GM18498 (cell line): ENCODE results near the gene PSMA7.
A peak's percentile ranks its signal among the peaks of the same experiment; 100 is the strongest.
"Not testable (repeated sequence)": the region's sequence is repeated elsewhere in the genome, so short reads cannot be mapped to it uniquely, and the experiment has no call there.

ENCODE experiments used
- ATAC-seq: cut with Tn5 transposase; IDR thresholded peaks from one replicate; pipeline ENCODE4 v1.9.1; 2021; ENCODE audit warnings: mild to moderate bottlenecking, moderate library complexity; ENCODE audit not compliant: unreplicated experiment

Gene PSMA7

DNA sequence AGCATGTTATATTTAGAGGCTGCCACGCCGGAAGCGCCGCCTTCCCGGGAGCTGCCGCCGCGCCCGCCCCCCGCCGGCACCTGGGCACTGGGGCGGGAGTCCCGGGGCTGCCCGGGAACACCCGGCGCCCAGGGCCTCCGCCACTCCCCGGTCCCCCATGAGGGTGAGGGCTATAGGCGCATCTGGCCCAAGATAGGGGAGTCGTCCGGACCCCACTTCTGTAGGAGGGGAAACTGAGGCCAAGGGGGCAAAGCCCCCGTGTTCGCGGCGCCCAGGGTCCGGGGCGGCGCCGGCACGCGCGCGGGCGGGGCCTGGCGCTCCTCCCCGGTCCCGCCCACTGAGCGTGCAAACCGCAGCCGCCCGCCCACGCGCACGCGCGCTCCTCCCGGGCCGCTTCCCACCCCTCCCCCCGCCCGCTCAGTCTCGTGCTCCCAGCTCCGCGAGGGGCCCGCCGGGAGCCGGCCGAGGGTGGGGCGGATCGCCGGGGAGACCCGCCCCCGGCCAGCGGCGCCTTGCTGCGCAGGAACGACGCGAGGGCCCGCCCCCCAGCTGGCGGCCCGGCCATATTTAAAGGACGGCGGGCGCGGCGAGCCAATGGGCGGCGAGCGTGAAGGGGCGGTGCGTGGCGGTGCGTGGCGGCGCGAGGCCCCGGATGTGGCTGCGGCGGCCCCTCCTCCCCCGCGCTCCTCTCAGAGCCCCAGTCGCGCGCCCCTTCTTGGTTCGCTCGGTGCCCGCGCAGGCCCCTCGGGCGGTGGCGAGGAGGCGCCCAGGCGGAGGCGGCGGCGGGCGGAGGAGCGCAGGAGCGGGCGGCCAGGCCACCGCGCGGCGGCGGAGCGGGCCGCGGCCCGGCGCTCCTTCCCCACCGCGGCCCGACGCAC is 21.2 kb downstream of the PSMA7 start, which contains the start of gene LSM14B:
TSS of gene LSM14B (plus strand) at position 700 of the 878 bp plus-strand sequence. CDS start 192 bp downstream, outside the sequence.
- ATAC-seq: peak; percentile 77

DNA sequence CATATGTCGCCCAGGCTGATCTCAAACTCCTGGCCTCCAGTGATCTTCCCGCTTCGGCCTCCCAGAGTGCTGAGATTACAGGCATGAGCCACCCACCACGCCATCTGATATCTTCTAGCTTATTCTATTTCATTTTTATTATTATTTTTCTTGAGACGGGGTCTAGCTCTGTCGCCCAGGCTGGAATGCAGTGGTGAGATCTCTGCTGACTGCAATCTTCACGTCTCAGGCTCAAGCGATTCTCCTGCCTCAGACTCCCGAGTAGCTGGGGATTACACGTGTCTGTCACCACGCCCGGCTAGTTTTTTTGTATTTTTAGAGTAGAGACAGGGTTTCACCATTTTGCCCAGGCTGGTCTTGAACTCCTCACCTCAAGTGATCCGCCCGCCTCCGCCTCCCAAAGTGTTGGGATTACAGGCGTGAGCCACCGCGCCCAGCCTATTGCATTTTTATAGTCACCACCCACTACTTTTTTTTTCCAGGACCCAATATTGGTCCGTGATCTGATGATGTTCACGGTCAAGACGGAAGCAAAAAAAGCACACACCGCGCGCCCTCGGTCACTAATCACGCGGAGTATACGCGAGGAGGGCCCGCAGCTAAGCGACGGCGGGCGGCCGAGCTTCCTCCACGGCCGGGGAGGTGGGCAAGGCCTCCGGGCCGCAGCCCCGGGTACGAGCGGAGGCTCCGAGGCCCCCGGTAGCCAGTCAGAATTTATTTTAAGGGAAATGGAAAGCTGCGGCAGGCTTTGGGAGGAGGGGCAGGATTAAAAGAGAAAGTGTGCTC is 22.0 kb downstream of the PSMA7 start:
- ATAC-seq: peak; percentile 14

DNA sequence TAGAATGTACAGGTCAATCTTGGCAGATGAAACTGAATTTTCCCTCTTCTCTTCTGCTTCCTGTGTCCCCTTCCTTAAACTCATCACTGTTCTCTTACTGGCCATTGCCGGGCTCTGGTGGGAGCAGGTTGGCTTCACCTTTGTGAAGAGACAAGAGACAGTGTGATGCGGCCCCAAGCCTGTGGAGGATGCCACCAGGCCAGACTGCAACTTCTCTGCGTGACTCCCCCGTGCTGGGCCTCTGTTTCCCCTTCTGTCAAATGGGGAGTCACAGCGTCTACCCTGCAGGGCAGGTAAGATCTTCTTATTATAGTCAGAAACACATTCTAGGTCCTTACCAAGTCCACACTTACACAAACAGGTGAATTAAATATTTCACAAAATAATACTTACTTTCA is 22.8 kb downstream of the PSMA7 start:
- ATAC-seq: no peak

DNA sequence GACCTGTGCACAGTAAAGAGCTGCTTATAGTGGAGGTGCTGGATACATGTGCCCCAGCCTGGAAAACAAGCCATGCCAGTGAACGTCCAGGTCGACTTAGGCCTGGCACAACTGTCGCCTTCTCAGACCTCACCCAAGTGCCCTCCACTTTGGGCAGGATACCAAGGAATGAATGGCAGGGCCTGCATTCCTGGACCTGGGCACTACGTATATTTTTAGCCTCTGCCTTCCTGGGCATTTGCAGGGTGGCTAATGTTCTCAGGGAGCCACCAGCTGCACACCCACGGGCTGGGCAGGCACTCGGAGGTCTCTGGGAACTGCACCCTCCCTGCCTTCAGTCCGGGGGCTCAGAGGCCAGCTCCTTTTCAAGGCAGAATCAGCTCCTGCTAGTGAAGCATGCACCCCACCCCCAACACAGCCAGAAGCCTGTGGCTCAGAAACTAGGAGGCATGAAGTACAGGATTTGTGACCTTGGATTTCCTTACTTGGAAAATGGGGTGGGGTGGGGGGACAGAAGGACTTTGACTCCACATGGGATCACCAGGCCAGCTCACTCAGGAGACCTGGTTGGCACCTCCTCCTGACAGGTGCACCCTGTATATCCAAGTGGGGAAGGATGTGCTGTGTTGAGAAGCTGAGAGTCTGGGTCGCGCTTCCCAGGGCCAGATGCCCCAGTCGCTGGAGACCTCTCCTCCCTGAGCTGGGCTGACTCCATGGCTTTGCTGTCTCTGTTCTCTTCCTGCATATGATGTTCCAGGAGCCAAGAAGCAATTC is 23.4 kb downstream of the PSMA7 start:
- no peak for ATAC-seq

DNA sequence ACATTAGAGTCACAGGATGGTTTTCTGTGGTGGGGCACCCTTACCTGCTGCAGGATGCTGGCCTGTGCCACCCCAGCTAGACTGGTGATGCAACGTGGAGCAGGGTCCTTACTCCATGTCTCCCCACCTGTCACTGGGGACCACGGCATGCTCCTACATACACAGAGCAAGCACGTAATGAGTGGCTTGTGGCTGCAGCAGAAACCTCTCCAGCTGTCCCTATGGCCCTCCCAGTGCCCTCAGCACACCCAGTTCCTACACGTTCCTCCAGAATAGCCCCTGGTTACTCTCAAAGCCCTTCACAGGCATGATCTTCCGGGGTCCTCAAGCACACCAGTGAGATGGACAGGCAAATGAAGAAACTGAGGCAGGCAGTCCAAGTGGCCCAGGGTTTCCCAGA is 24.1 kb downstream of the PSMA7 start:
- no peak for ATAC-seq

DNA sequence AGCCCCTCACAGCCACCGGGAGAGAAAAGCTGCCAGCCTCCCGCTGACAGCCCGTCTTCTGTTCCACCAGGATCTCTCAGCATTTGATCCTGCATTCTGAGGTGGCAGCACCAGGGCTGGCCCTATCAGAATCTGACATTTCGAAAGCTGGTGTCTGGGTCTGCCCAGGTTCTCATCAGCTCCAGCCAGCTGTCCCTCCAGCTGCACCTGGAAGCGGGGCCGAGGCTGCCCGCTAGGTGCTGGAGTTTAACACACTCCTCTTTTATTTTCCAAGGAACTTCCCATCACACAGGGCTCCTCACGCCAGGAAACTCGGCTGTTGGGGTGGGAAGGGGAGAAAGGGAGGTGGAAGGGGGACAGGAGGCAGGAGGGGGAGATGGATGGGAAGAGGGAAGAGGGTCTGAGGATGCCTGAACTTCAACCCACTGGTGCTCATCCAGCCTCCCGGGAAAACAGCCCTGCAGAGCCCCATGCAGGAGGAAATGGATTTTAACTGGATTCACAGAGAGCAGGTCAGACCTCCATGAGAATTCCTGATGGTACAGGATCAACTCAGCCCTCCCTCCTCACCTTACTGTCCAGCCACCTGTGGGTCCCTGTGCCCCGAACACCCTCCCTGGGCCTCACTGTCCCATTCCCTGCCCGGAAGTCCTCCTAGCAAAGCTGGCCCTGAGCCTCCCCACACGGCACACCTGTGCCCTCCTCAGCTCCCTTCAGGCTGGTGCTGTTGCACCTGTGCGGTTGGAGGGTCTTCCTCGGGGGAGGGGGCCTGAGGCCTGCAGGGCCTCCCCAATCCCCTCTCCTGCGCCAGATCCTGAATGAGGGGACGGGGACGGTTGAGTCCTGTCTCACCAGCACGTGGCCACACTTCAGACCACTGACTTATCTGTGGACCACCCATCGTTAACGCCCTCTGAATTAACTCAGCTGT is 24.8 kb downstream of the PSMA7 start:
- ATAC-seq: no peak

DNA sequence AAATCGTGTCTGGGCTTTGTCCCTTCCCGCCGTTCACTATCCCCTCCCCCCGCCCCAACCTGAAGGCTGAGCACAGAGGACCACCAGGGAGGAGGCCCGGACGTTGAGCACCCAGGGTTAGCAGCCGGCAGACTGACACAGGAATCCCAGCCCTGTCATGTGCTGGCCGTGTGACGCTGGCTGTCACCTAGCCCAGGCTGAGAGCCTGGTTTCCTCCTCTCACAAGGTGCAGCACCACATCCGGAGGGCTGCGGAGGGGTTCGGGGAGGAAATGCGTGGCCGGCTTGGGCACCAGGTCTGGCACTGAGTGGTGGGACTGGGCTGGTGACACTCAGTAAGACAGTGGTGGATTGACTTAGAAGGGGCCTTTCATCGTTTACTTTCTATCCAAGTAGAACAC is 25.5 kb downstream of the PSMA7 start:
- ATAC-seq: no peak

DNA sequence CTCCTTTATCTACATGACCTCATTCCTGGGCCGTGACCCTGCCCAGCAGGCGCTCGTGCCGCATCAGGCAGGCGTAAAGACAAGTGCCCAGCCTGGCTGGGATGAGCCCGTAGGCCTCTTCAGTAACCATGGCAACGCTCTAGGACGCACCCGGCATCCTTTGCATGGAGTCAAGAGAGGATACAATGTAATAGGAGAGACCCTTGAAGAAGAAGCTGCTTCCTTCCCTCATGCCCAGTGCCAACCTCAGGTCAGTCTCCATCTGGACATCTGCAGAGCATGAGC is 25.9 kb downstream of the PSMA7 start:
- ATAC-seq: no peak

DNA sequence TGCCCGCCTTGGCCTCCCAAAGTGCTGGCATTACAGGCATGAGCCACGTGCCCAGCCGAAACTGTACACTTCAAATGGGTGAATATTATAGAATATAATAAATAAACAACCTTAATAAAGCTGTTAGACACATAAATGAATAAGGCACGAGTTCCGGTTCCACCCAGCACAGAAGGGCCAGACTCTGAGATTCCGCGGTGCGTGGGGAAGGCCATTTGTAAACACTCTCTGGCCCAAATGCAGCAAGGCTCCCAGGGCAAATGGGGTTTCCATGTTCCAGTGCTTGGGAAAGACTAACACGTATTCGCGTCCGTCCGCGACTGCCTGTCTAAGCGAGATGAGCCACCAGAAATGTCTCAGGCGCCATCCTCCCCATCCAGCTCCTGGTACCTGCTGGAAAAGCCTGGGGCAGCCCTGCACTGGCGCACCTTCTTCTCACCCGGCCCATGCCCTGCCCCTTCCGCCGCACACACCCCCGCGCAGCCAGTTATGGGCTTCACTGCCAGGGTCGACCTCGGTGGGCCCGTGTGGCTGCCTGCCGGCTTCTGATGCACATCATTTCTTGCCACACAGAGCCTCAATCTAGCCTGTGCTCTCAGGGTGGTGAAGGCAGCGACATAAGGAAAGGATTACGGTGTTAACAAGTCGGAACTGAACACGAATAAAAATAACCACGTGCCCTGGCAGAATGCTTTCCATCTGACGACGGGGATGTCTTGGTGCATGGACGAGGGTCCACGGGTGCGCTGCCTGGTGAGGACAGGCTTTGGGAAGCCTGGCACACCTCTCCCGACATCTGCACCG is 26.4 kb downstream of the PSMA7 start:
- ATAC-seq: no peak

DNA sequence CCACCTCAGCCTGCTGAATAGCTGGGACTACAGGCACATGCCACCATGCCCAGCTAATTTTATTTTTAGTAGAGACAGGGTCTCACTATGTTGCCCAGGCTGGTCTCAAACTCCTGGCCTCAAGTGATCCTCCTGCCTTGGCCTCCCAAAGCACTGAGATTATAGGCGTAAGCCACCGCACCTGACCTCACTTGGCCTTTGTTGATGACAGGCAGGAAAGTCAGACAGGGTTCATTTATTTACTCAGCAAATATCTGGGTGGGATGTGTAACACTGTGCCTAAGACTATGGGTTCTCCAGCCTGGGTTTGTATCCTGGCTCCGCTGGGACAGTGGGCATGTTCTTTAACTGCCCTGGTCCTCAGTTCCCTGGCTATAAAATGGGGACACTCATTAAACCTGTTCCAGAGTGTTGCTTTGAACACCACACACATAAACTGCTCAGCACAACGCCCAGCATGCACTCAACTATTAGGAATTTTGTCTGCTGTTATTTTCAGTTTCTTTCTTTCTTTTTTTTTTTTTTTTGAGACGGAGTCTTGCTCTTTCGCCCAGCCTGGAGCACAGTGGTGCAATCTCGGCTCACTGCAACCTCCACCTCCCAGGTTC is 27.3 kb downstream of the PSMA7 start:
- not testable (repeated sequence) for ATAC-seq

DNA sequence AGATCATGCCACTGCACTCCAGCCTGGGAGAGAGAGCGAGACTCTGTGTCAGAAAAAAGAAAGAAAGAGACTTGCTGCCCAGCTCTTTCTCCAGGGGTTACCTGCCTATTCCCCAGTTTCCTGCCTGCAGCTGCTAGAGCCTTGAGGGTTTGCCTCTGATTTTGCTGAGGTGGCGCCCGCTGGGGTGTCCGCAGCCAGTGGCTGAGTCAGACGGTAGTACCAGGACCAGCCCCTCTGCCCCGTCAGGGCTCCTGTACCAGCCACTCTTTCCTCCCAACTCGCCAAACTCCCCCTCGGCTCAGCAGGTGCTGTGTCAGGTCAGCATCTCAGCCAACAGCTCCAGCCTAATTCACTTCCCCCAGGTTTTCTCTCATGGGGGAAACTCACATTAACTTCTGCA is 28.3 kb downstream of the PSMA7 start:
- no peak for ATAC-seq

DNA sequence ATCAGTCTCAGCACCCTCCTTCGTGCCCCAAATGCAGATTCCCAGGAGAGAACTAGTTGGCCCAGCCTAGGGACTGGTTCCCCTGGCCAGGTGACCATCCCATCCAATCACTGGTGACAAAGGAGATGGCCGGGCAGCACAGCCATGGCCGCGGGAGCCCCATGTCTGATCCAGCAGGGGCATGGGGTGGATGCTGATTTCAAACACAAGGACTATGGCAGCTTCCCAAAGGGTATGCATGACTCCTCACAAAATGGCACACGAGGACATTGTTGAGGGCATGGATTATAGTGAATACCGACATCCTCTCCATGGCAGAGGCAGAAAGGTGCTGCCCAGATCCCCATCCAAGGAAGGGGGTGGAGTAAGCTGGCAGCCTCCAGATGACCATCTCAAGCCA is 30.8 kb downstream of the PSMA7 start:
- no peak for ATAC-seq

DNA sequence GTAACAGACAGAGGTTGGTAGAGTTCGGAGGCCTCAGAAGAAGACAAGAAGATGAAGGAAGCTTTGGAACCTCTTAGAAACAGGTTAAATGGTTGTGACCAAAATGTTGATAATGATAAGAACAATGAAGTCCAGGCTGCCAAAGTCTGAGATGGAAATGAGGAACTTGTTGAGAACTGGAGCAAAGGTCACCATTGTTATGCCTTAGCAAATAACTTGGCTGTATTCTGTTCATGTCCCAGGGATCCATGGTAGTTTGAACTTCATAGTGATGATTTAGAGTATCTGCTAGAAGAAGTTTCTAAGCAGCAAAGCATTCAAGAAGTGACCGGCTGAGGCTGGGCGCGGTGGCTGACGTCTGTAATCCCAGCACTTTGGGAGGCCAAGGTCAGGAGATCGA is 32.0 kb downstream of the PSMA7 start:
- ATAC-seq: no peak

DNA sequence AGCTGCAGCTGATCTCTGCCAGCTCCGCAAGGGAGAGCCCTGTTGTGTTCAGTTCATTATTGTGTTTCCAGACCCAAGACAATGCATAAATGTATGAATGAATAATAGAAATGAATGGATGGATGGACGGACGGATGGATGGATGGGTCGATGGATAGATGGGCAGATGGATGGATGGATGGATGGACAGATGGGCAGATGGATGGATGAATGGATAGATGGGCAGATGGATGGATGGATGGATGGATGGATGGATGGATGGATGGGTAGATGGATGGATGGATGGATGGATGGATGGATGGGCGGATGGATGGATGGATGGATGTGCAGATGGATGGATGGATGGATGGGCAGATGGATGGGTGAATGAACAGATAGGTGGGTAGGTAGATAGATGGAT is 37.6 kb downstream of the PSMA7 start:
- ATAC-seq: no peak

DNA sequence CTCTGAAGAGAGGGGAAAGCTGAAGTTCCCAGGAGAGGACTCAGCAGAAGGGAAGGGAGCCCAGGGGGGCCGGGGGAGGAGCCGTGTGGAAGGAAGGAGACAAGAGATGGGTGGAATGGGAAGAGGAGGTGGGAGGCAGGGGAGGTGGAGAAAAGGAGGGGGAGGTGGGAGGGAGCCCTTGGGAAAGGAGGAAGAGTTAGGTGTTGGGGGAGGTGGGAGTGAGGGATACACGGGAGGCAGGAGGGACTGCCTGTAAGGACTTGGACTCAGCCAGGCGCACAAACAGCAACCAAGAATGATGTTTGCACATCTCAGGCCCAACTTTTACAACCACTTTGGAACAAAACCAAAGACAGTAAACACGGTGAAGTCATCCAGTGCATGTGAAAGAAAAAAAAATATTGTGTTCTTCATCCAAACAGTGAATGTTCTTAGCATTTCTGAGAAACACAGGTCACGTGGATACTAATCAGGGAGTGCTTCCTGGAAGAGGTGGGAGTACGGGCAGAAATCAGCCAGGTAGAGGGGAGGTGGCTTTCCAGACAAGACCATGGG is 38.3 kb downstream of the PSMA7 start:
- no peak for ATAC-seq

DNA sequence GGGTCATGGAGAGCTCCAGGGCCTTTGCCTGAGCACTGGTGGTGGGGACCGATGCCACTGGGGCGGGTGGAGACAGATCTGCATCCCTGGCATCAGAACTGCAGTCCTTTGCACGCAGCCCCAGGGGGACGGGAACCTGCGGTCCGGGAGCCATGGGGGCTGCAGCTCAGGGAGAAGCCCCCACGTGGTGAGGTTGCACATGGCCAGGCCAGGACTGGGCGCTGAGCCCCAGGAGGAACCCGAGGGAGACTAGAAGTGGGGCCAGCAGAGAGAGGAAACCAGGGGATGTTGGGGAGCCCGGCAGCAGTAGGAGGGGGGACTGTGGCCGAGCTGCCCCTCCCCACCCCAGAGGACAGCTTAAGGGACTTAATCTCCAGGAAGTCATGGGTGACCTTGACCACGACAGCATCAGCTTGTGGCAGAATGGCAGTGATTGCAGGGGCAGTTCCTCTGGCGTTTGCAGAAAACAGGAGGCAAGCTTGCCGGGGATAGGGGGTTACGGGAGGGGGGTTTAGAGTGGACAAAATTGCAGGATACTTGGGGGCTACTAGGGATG is 38.9 kb downstream of the PSMA7 start:
- ATAC-seq: no peak

DNA sequence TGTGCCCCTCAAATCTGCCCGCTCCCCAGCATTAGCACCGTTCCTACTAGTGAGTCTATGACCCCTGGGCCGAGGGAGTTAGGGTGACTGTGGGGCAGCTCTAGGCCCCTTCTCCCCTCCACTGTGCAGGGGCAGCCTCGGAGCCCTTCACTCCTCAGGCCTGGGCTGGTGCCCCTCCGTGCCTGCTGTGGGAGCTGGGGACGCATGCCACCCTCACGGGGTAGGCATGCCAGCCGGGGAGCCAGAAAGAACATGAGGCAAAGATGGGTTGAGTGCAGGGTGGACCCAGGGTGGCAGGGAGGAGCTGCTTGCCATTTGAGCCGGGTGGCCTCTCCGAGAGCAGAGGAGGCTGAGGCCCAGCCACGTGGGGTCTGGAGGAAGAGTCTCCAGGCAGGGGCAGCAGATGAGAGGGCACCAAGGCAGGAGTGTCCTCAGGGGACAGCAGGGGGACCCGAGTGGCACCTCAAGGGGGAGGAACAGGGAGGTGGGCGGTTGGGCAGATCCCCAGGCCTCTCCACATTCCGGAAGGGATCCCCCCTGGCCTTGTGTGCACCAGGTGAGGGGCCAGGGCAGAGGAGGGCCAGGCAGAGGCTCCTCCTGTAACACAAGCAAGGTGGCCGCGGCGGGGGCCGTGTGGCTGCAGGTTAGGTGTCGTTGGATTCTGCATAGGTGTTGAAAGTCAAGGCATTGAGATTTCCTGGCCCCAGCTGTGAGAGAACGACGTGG is 39.5 kb downstream of the PSMA7 start:
- ATAC-seq: no peak

DNA sequence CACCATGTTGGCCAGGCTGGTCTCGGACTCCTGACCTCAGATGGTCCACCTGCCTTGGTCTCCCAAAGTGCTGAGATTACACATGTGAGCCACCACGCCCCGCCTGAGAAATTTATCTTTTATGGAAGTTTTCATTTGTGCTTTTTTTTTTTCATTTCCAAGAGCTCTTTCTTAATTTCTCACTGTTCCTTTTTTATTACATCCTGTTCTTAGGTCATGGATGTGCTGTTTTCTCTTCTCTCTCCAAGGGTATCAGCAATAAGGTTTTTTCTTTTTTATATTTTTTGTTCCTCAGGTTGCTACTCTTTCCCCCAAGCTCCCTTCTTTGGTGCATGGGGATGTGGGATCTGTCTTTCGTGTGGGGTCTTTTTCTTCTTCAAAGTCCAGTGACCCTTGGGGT is 42.1 kb downstream of the PSMA7 start:
- no peak for ATAC-seq
